NCI-H1105 treated with DMSO at 0.1 percent for 48 hours (cell line): Measurements from ENCODE around the gene TUBA3C.
"Not testable (repeated sequence)": the region's sequence is repeated elsewhere in the genome, so short reads cannot be mapped to it uniquely, and the experiment has no call there.

Source experiments
- DNase-seq: peaks from one replicate; lab custom pipeline; 2025; lab: John Stamatoyannopoulos, UW

TUBA3C gene

DNA sequence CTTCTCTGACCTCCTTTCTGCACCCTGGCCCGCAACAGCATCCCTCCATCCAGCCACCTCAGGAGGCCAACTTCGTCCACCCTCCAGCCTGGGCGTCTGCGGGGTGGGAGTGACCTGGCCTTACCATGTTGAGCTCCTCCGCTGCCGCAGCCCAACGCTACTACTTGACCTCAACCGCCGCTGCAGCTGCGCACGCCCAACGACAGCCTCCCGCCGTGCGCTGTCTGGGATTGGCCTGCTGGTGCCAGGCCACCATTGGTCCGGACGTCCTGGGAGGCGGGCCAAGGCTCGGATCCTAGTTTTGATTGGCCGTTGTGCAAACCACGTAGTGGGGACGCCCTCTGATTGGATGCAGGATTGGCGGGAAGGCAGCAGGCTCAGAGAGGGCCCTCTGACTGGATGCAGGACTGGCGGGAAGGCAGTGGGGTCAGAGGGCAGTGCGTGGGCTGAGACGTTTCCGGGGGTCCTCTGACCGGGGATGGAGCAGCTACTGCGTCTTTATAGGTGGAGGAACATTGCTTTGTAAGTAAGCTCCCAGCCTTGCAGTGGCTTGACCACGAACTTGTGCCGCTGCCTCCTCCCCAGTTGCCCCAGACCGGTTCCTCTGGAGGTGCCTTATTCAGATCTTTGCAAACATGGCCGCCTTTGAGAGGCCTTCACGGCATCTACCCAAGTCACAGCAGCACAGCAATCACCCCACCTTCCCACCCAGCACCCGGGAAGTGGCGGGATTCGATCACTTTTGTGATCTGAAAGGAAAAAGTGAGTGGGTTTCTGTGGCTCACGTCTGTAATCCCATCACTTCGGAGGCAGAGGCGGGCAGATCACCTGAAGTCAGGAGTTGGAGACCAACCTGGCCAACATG lies at the start of gene TUBA3C:
TSS of gene TUBA3C (minus strand) at position 204 of the 865 bp plus-strand sequence. CDS start at position 127, 77 bp downstream.
- DNase-seq: no peak

DNA sequence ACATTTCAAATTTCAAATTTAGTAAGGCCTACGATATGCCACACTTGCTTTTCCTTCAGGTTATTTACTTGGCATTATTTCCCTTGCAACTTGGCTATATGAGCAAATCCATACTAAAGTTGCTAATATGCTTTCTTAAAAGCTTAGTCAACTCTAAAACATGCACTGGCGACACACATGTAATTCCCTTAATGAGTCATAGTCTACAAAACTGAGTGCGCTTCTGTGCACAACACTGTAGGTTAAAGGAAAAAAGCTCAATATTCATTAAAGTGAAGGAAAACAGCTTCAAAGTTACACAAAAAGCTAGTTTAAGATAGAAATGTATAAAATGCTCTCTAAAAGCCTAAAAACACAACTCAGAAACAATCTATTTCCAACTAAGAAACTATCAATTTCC lies 25.8 kb upstream of the TUBA3C start:
- DNase-seq: not testable (repeated sequence)

DNA sequence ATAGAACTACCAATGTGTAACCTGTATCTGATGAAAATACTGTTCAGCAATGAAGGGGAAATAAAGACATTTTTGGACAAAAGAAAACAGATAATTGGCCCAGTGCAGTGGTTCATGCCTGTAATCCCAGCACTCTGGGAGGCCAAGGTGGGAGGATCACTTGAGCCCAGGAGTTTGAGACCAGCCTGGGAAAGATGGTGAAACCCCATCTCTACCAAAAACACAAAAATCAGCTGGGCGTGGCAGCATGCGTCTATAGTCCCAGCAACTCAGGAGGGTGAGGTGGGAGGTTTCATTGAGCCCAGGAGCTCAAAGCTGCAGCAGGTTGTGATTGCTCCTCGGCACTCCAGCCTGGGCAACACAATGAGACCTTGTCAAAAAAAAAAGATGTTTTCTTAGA lies 11.0 kb upstream of the TUBA3C start:
- DNase-seq: not testable (repeated sequence)

DNA sequence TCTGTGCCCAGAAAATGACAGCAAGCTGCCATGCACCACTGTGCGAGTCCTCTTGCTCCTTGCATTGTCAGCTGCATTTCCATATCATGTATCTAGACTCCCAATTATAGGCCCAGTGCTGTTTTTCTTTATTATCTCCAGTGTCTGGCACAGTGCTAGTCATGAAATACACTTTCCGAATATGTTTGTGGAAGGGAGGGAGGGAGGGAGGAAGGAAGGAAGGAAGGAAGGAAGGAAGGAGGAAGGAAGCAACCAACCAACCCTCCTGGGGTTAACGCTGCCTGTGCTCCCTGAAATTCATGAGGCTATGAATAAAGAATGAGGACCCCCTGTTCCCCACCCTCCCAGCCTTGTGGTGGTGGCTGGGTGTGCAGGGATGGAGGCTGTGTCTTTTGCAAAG lies 8.3 kb upstream of the TUBA3C start:
- DNase-seq: not testable (repeated sequence)

DNA sequence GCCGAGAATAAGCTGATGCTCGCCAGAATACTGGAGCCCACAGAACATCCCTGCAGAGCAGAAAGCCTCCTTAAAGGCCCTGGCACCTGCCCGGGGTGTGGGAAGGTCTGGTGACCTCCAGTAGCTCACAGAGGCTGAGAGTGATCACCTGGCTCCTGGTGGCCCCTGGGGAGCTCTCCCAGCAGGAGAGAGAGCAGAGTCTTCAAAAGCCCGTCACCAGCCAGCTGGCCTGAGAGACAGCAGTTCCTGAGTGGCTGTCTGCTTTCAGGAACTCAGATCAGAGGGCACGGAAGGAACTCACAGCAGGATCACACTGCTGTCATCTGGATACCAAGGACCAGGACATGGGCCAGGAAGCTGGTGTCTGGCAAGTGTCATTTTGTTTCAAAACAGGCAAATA lies 7.7 kb upstream of the TUBA3C start:
- DNase-seq: not testable (repeated sequence)

DNA sequence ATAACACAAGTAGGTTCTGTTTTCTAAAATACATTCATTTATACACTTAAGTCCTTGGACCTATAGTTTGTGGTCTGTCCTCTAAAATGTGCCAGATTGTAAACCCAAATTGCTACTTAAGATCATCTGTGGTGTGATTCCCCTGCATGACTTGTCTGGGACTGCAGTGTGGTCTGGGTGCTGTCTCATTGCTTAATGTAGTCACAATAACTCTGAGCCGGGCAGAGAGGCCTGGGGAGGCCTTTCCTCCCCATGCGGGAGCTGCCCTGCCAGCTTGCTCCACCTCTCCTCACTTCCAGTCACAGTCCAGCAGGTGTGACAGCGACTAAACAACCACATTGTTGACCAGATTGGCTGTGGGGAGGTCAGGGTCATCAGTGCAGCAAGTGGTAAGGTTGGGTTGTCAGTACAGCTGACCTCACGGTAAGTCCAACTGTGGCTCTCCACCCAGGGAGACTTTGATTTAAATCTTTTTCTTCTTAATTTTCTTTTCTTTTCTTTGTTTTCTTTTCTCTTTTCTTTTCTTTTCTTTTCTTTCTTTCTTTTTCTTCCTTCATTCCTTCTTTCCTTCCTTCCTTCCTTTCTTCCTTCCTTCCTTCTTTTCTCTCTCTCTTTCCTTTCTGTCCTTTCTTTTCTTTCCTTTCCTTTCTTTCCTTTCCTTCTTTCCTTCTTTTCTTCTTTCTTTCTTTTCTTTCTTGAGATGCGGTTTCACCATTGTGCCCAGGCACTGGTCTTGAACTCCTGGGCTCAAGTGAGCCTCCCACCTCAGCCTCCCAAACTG lies 4.4 kb upstream of the TUBA3C start:
- DNase-seq: no peak

DNA sequence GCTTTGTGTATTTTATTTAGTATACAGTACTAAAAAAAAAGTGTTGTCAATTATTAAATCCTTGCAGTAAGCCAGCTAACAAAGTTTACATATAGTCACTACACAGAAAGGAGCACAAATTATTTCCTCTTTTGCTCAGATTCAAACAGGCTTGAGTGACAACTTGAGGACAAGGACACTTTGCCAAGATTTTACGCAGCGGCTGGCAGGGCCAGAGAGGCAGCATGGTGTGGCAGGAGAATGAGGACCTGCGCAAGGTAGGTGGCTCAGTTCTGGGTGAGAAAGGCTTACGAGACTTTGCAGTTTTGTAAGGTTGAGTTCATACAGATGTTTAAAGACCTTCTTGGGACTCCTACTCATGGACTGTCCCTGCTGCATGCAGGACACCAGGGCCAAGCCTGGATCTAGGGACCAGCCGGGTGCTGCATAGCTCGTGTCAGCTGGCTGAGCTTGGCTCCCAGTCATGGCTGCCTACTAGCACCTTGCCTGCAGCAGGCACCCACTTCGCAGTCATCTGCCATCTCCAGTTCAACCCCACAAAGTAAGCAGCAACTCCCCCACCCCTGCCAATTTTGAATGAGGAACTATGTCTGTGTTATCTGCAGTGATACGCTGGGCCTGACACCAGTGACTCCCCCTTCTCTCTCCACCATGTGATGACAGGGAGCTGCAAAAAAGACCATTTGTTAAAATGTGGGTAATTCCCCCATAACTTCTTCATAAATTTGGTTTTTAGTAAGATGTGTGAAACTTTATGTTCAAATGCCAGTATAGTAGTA lies 3.7 kb upstream of the TUBA3C start:
- no peak for DNase-seq

DNA sequence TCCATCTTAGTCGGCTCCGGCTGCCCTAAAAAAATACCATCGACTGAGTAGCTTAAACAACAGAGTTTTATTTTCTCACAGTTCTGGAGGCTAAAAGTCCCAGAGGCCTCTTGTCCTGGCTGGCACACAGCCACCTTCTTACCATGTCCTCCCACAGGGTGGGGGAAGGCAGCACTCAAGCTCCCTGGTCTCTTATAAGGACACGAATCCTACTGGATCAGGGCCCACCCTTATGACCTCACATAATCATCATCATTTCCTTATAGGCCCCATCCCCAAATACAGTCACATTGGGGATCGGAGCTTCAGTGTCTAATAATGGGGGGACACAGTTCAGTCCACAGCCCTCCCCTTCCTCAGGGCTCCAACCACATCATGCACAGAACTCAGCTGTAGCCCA lies 2.6 kb upstream of the TUBA3C start:
- DNase-seq: no peak

DNA sequence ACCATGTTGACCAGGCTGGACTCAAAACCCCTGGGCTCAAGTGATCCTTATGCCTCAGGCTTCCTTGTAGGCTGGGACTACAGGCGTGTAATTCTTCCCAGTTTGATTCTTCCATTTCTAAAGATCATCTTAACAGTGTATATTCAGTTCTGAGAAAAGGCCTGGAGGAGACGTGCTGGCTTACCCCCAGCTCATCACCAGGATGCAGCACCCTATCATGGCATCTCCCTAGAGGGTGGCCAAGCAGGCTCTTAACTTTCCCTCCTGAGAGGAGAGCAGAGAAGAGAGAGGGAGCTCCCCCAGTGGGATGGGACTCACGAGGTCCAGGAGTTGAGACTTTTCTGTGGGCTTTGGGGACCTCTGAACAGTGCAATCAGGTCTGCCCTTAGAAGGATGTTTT lies 2.1 kb upstream of the TUBA3C start:
- DNase-seq: no peak

DNA sequence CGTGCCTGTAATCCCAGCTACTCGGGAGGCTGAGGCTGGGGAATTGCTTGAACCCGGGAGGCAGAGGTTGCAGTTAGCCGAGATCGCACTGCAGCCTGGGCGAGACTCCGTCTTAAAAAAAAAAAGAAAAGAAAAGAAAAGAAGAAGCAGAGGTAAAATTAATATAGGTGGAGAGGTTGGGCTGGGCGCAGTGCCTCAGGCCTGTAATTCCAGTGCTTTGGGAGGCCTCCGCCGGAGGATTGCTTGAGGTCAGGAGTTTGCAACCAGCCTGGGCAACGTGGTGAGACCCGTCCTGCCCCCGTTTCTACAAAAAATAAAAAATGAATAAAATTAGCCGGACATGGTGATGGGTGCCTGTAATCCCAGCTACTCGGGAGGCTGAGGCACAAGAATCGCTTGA lies 912 bp upstream of the TUBA3C start:
- no peak for DNase-seq

DNA sequence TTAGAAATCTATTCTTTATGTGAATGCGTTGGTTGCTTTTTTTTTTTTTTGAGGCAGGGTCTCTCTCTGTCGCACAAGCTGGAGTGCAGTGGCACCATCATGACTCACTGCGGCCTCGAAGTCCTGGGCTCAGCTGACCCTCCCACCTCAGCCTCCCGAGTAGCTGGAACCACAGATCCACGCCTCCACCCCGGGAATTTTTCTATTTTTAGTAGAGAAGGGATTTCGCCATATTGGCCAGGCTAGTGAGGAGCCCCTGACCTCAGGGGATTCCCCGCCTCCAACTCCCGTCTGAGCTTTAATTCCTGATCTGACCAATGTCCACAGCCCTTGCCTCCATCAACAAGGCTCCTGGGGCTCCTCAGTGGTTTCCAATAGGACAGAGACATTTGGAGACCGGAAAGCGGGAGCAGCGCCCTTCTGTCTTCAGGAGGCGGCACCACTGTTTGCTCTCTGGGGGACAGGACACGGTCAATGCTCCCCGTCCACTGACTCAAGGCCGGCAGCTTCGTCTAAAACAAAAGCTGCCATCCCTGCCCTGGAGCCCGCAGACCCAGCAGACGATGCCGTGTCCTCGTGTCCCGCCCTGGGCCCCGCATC lies 503 bp downstream of the TUBA3C start:
- no peak for DNase-seq

DNA sequence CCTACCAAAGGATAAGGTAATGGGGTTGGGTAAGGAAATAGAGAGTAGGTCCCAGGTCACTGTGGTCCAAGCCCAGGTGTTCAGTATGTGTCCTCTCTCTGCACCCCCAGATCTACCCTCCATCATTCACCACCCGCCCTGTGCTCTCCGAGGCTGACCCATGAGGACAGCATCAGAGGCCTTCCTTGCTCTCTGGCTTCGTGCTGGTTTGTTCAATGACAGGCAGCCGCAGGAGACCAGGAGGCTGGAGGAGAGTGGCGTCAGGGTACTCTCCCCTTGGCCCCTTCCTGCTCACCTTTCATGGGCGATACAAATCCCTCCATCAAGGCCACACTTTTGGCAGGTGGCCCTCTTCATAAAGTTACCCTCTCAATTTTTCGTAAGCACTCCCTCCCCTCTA lies 1.7 kb downstream of the TUBA3C start:
- DNase-seq: no peak

DNA sequence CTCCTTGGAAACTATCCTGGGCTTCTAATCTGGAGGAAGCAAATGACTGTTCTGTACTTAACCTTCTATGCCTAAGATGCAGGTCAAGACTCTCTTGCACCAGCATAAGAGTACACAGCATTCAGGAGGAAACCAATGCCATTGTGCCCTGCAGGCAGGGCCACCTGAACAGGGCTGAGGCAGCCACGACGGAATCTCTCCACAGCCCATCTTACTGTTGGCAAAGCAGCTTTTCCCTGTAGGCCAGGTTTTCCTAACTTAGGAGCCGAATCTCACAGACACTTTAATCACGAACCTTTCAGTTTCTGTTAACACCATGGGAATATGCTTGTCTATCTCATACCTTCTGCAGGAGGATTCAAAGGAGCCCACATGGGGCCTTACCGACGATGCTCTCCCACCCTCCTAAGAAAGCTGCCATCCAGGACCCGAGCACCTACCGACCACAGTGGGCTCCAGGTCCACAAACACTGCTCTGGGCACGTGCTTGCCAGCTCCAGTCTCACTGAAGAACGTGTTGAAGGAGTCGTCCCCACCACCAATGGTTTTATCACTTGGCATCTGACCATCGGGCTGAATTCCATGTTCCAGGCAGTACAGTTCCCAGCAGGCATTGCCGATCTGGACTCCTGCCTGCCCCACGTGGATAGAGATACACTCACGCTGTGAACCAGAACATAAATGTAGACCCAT lies 2.6 kb downstream of the TUBA3C start:
- no peak for DNase-seq

DNA sequence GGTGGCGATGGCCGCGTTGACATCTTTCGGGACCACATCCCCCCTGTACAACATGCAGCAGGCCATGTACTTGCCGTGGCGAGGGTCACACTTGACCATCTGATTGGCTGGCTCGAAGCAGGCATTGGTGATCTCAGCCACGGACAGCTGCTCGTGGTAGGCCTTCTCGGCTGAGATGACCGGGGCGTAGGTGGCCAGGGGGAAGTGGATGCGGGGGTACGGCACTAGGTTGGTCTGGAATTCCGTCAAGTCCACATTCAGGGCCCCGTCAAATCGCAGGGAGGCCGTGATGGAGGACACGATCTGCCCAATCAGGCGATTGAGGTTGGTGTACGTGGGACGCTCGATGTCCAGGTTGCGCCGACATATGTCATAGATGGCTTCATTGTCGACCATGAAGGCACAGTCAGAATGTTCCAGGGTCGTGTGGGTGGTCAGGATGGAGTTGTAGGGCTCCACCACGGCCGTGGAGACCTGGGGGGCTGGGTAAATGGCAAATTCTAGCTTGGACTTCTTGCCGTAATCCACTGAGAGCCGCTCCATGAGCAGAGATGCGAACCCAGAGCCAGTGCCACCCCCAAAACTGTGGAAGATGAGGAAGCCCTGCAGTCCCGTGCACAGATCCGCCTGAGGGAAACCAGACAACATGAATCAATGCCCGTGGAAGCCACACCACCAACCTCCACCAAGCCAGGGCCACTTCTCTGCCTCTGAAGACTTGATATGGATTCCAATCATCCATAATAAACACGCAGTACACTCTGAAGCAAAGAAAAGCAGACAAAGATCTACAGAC lies 4.4 kb downstream of the TUBA3C start:
- DNase-seq: not testable (repeated sequence)

DNA sequence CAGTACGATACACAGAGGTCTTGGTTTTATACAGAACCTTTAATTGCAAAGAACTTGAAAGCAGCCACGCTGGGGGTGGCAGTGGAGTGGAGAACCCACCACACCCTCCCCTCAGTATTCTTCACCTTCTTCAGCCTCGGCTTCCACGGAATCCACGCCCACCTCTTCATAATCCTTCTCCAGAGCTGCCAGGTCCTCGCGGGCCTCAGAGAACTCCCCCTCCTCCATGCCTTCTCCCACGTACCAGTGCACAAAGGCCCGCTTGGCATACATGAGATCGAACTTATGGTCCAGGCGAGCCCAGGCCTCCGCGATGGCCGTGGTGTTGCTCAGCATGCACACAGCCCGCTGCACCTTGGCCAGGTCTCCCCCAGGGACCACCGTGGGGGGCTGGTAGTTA lies 7.9 kb downstream of the TUBA3C start:
- DNase-seq: no peak

DNA sequence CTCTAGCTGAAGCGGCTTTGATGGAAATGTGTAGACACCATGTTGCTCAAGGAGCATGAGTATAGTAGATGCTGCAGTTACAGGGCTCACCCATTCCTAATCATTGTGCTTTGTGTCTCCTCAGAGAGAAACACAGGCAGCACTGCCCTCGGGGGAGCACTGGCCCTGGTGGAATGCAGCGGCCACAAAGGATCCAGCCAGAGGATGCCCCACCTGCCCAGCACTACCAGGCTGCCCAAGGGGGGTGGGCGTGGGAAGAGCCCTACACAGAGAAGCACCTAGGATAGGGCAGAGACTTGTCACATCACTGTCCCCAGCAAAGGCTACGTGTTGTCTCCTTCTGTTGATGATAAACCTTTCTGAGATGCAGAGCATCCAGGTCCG lies 9.0 kb downstream of the TUBA3C start:
- no peak for DNase-seq

DNA sequence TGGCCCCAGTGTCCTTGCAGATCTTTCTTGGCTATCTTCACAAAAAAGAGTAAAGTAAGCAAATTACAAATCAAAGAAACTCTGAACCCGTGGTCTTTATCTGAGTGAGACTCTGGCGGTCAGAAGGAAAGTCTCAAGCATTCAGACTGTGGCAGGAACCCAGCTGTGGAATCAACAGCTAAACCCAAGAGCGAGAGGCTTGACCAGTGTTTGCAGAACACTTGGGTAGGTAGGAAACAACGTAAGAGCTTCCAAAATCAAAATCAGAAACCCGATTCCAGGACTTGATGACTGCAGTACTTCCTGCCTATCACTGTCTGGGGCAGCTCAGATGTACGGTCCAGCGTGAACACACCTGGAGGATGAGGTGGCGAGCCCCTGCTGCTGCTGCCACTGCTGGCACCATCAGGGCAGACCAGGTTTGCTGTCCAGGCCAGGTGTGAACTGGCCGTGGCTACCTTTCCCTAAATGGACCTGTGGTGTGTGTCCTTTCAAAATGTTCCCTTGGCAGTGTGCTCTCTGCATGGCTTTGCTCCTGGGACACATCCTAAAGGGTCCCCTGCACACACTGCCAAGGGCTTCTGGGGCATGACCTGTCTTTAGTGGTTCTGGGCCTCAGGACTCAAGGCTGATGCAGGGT lies 9.5 kb downstream of the TUBA3C start:
- DNase-seq: no peak

DNA sequence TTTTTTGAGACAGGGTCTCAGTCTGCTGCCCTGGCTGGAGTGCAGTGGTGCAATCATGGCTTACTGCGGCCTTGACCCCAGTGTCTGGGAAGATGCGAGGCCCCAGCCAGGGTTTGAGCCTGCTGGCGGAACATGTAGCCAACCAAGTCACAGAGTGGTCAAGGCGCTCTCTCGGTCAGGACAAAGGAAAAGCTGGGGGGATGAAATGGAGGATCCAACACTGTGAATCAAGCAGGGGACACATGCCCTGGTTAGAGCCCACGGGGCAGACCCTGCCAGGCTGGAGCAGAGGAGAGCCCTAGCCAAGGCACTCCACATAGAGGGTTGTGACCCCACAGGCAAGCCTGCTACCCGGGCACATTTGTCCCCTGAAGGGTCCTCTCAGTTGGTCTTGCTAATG lies 10.1 kb downstream of the TUBA3C start:
- no peak for DNase-seq

DNA sequence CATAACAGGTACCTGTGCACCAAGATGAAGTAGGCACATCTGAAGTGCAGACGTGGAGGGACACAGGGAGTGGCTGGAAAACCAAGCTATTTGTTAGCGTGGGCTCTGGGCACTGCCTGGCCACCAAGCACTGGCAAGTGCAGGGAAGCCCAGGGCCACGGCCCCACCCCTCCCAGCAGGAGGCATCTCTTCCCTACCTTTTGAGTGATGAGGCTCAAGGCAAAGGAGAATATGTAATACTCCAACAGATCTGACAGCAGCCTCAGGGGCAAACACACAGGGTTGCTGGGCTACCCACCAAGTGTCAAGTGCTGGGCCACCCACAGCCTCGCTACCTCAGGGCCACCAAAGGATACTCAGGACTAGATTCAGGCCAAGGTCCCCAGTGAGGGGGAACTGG lies 11.6 kb downstream of the TUBA3C start:
- no peak for DNase-seq

DNA sequence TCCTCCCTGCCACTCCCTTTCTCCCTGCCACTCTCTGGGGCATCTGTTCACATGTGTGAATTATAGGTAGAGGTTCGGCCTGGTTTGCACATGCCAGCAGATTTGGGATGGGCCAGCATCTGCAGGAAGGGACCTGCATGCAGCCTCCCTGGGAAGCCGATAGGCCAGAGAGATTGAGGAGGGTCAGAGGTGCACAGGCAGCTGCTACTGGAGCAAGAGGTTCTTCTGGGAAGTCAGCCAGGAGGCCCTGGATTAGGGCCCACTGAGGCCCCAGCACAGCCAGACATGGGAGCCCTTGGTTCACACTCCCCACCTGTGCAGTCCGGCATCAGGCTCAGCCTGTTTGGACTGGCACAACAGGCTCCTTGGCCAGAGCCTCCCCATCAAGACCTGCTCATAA lies 12.1 kb downstream of the TUBA3C start:
- DNase-seq: no peak
